Gastroesophageal sphincter (tissue), 4 donors: Measurements from ENCODE around the gene DNAH10. TPM values are rescaled to one million over a fixed set of nuclear protein-coding genes. Genes with fewer than 3 reads are reported as not detected.
"Not testable (repeated sequence)": the region's sequence is repeated elsewhere in the genome, so short reads cannot be mapped to it uniquely, and the experiment has no call there.

Source experiments
- ATAC-seq: fragments of 150-250 bp; one replicate; pipeline ENCODE4 v1.9.1; 2016; ENCODE audit warnings: mild to moderate bottlenecking, moderate library complexity
- H3K27ac ChIP-seq, 4 donors: fragments of 200-600 bp; sonication (generic) in 3 of 4; 1 replicate in 3 of 4; 2 replicates in 1 of 4; pipeline ENCODE4 v1.5.1; 2016 to 2019
- H3K27me3 ChIP-seq: fragments of 200-600 bp; sonication (generic); one replicate; pipeline ENCODE4 v1.5.1; 2019
- H3K36me3 ChIP-seq, 2 donors: fragments of 200-600 bp; sonication (generic); one replicate each; pipeline ENCODE4 v1.5.1; 2019; ENCODE audit warnings: control low read depth in 1 of 2
- H3K4me1 ChIP-seq, 3 donors: fragments of 200-600 bp; sonication (generic); 1 replicate in 2 of 3; 2 replicates in 1 of 3; pipeline ENCODE4 v1.5.1; 2016 to 2019; ENCODE audit warnings: control low read depth in 2 of 3
- H3K4me3 ChIP-seq, 2 donors: fragments of 200-600 bp; sonication (generic); one replicate each; pipeline ENCODE4 v1.5.1; 2019; ENCODE audit warnings: mild to moderate bottlenecking in 1 of 2, moderate library complexity in 1 of 2
- H3K9me3 ChIP-seq, 3 donors: fragments of 200-600 bp; sonication (generic); one replicate each; pipeline ENCODE4 v1.5.1; 2017 to 2019; ENCODE audit warnings: control low read depth in 2 of 3
- EP300 ChIP-seq: sonication (generic); formaldehyde crosslinking; IDR thresholded peaks from one replicate; pipeline ENCODE4 v1.6.1; 2017; ENCODE audit warnings: antibody characterized with exemption, mild to moderate bottlenecking
- POLR2A ChIP-seq, 2 donors: fragments of 450-650 bp; IDR thresholded peaks; one replicate each; pipeline ENCODE4 v1.6.1; 2017; ENCODE audit warnings: antibody characterized with exemption in 2 of 2, mild to moderate bottlenecking in 2 of 2, moderate library complexity in 1 of 2
- POLR2AphosphoS5 ChIP-seq: sonication (generic); formaldehyde crosslinking; IDR thresholded peaks from one replicate; pipeline ENCODE4 v1.6.1; 2017; ENCODE audit warnings: antibody characterized with exemption
- WGBS, 2 donors: methylation state at CpG; one replicate each; pipeline ENCODE4 v1.1.5; 2018; ENCODE audit warnings: low coverage in 1 of 2; 5-methylcytosine and 5-hydroxymethylcytosine counted together
- total RNA-seq, 4 donors: library from RNA; depleted of rRNA; stranded (reverse); fragments of >200 nt; gene quantifications; one replicate each; pipeline ENCODE4 v1.1.0, GENCODE V29; 2016
- TF ChIP-seq, protein P1 (sequence below), 4 experiments: fragments of 200-600 bp in 2 of 4; fragments of 450-650 bp in 2 of 4; sonication (generic) in 1 of 4; IDR thresholded peaks; one replicate each; pipeline ENCODE4 v1.5.1; 2017 to 2019; ENCODE audit warnings: antibody characterized with exemption in 4 of 4, mild to moderate bottlenecking in 2 of 4, moderate library complexity in 2 of 4

The DNAH10 gene
- total RNA-seq, 4 donors from 2014 or later: not detected

DNA sequence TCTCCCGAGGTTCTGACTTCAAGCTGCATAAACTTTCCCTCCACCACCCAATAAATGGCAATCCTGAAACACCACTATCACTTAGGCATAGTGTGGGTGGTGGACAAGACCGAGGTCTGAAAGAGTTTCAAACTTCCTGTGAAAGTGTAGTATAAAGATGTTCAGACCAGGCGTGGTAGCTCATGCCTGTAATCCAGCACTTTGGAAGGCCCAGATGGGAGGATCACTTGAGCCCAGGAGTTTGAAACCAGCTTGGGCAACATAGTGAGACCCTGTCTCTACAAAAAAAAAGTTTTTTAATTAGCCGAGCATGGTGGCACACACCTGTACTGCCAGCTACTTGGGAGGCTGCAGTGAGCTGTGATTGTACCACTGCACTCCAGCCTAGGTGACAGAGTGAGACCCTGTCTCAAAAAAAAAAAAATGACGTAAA lies 148.7 kb downstream of the DNAH10 start:
- no peaks in the 10 kb centered on the region for H3K36me3 ChIP-seq
- WGBS, 2 donors: 63 to 81% methylated on average over 4 to 5 of the region's 5 CpGs
- H3K4me3 ChIP-seq: no peak overlapping the region
- no peaks in the 10 kb centered on the region for H3K4me1 ChIP-seq
- ATAC-seq: no peak
- no peak overlapping the region for H3K27ac ChIP-seq
- H3K27me3 ChIP-seq: peaks cover 19% of the 10 kb centered on the region
- TF ChIP-seq EP300 (no peak), POLR2AphosphoS5 (no peak), POLR2A (IDR thresholded peaks at IDR 0.05) (no peak)
- TF ChIP-seq, protein P1, sequence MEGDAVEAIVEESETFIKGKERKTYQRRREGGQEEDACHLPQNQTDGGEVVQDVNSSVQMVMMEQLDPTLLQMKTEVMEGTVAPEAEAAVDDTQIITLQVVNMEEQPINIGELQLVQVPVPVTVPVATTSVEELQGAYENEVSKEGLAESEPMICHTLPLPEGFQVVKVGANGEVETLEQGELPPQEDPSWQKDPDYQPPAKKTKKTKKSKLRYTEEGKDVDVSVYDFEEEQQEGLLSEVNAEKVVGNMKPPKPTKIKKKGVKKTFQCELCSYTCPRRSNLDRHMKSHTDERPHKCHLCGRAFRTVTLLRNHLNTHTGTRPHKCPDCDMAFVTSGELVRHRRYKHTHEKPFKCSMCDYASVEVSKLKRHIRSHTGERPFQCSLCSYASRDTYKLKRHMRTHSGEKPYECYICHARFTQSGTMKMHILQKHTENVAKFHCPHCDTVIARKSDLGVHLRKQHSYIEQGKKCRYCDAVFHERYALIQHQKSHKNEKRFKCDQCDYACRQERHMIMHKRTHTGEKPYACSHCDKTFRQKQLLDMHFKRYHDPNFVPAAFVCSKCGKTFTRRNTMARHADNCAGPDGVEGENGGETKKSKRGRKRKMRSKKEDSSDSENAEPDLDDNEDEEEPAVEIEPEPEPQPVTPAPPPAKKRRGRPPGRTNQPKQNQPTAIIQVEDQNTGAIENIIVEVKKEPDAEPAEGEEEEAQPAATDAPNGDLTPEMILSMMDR (IDR thresholded peaks at IDR 0.05): no peak
- H3K9me3 ChIP-seq: no peaks in the 10 kb centered on the region

DNA sequence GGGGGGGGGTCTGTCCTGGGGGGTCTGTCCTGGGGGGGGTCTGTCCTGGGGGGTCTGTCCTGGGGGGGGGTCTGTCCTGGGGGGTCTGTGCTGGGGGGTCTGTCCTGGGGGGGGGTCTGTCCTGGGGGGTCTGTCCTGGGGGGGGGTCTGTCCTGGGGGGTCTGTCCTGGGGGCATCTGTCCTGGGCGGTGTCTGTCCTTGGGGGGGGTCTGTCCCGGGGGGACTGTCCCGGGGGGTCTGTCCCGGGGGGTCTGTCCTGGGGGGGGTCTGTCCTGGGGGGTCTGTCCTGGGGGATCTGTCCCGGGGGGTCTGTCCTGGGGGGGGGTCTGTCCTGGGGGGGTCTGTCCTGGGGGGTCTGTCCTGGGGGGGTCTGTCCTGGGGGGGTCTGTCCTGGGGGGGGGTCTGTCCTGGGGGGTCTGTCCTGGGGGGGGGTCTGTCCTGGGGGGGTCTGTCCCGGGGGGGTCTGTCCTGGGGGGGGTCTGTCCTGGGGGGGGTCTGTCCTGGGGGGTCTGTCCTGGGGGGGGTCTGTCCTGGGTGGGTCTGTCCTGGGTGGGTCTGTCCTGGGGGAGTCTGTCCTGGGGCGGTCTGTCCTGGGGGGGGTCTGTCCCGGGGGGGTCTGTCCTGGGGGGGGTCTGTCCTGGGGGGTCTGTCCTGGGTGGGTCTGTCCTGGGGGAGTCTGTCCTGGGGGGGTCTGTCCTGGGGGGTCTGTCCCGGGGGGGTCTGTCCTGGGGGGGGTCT lies 149.7 kb downstream of the DNAH10 start:
- not testable (repeated sequence) for H3K27ac ChIP-seq, ATAC-seq, H3K4me3 ChIP-seq, H3K9me3 ChIP-seq, H3K4me1 ChIP-seq, H3K36me3 ChIP-seq
- H3K27me3 ChIP-seq: peaks cover 28% of the 10 kb centered on the region
- WGBS, 2 donors: no CpG with 5 or more reads among the region's 9 CpGs

- WGBS, 2 donors: 67 to 80% methylated on average over 11 to 23 of the region's 25 CpGs
- peaks cover 37% of the 10 kb centered on the region for H3K27me3 ChIP-seq
- TF ChIP-seq, protein P1 (IDR thresholded peaks at IDR 0.05): no peak
- TF ChIP-seq POLR2AphosphoS5 (no peak), POLR2A (IDR thresholded peaks at IDR 0.05) (no peak), EP300 (no peak)
- no peaks in the 10 kb centered on the region for H3K36me3 ChIP-seq
- no peak for ATAC-seq
- no peaks in the 10 kb centered on the region for H3K4me1 ChIP-seq
- no peak overlapping the region for H3K27ac ChIP-seq
- H3K9me3 ChIP-seq: no peaks in the 10 kb centered on the region
- H3K4me3 ChIP-seq: no peak overlapping the region
Observed at GRCh38 chr12:123912415-123913380, 150.6 kb downstream of the DNAH10 start.

GRCh38 chr12:123914726-123915333 lies 152.7 kb downstream of the DNAH10 start:
- Histone ChIP-seq H3K9me3 (no peaks in the 10 kb centered on the region), H3K27me3 (peaks cover 56% of the 10 kb centered on the region), H3K27ac (no peak overlapping the region), H3K4me3 (no peak overlapping the region), H3K36me3 (no peaks in the 10 kb centered on the region), H3K4me1 (no peaks in the 10 kb centered on the region)
- TF ChIP-seq EP300: no peak
- TF ChIP-seq, protein P1 (IDR thresholded peaks at IDR 0.05): no peak
- no peak for TF ChIP-seq POLR2A (IDR thresholded peaks at IDR 0.05)
- no peak for TF ChIP-seq POLR2AphosphoS5
- peak; percentile 19 for ATAC-seq
- WGBS, 2 donors: 54 to 85% methylated on average over 6 to 11 of the region's 20 CpGs

DNA sequence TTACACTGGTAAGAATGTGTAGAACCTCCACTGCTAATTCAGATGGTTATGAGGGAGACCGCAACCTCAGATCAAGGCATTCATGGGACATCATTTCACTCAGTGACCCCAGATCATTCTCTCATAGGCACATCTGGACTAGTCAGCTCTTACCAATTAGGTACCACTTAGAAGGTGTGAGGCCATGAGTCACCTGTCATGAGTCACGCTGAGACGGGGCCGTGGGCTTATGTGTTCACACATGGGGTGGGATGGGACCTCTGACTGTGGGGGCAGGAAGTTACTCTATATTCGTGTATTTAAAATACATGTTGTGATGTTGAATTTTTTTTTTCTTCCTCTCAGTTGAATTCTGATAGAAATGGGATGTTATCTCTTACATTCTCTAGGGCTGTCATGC lies 154.6 kb downstream of the DNAH10 start:
- Histone ChIP-seq H3K4me3 (no peak overlapping the region), H3K9me3 (no peaks in the 10 kb centered on the region), H3K27ac (no peak overlapping the region), H3K36me3 (no peaks in the 10 kb centered on the region), H3K27me3 (peaks cover 56% of the 10 kb centered on the region), H3K4me1 (no peaks in the 10 kb centered on the region)
- no peak for TF ChIP-seq POLR2AphosphoS5
- no peak for TF ChIP-seq POLR2A (IDR thresholded peaks at IDR 0.05)
- TF ChIP-seq EP300: no peak
- TF ChIP-seq, protein P1 (IDR thresholded peaks at IDR 0.05): no peak
- 45 to 48% methylated on average over 4 of the region's 5 CpGs for WGBS, 2 donors
- no peak for ATAC-seq
